KOPT-K1 (cell line): ENCODE measurements around the gene KIF17.

Experiments
- H3K27ac ChIP-seq: fragments of 200-600 bp; sonication (generic); 2 replicates; pipeline ENCODE4 v1.5.1; 2016; ENCODE audit warnings: antibody characterized with exemption, mild to moderate bottlenecking, low read depth, low read length; ENCODE audit not compliant: poor library complexity, severe bottlenecking
- H3K36me3 ChIP-seq: fragments of 200-600 bp; sonication (generic); 2 replicates; pipeline ENCODE4 v1.5.1; 2017; ENCODE audit warnings: antibody characterized with exemption, mild to moderate bottlenecking, low read length, moderate library complexity; ENCODE audit not compliant: insufficient read depth
- H3K9me3 ChIP-seq: fragments of 200-600 bp; sonication (generic); 2 replicates; pipeline ENCODE4 v1.5.1; 2017; ENCODE audit warnings: antibody characterized with exemption, low read length, mild to moderate bottlenecking; ENCODE audit not compliant: insufficient read depth, poor library complexity, severe bottlenecking

Gene KIF17

DNA sequence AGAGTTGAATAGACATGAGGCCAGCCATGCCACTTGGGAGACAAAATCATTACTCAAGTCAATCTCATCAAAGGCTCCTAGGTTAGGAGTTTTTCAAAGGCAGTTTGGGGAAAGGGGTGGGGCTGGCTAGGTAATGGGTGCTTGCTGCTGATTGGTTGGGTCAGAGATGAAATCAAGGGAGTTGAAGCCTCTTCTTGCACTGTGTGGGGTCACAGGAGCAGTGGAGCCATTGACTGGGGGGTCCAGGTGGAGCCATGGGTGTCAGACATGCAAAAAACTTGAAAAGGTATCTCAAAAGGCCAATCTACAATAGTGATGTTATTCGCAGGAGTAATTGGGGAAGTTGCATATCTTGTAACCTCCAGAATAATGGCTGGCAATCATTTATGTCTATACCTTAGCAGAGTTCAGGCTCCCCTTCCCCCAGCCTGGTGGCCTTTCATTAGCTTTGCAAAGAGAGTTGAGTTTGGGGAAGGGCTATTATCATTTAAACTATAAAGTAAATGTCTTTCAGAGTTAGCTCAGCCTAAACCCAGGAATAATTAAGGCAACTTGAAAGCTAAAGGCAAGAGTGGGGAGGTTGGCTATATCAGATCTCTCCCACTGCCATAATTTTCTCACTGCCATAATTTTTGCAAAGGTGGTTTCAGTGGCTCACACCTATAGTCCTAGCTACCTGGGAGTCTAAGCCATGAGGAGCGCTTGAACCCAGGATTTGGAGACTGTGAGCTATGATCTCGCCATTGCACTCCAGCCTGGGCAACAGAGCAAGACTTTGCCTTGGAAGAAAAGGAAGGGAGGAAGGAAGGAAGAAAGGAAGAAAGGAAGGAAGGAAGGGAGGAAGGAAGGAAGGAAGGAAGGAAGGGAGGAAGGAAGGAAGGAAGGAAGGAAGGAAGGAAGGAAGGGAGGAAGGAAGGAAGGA, 92.4 kb downstream of the KIF17 start:
- Histone ChIP-seq H3K27ac (no peak overlapping the region), H3K36me3 (no peaks in the 10 kb centered on the region), H3K9me3 (peaks cover 7% of the 10 kb centered on the region)

DNA sequence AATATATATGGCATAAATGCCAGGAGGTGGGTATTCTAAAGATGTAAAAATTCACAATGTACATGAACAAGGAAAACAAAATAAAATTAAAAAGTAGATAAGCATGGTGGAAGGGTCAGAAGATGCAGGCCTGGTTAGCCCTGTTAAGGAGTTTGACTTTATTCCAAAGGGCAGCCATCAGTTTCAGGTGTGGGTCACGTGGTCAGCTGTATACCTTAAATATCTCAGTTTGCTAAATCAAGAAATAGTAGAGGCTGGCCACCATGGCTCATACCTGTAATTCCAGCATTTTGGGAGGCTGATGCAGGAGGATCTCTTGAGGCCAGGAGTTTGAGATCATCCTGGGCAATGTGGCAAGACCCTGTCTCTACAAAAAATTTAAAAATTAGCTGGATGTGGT, 93.1 kb downstream of the KIF17 start:
- Histone ChIP-seq H3K36me3 (no peaks in the 10 kb centered on the region), H3K9me3 (peaks cover 7% of the 10 kb centered on the region), H3K27ac (no peak overlapping the region)

GRCh38 chr1:20621012-20621411, 96.8 kb downstream of the KIF17 start:
- Histone ChIP-seq H3K36me3 (no peaks in the 10 kb centered on the region), H3K27ac (no peak overlapping the region), H3K9me3 (no peaks in the 10 kb centered on the region)

DNA sequence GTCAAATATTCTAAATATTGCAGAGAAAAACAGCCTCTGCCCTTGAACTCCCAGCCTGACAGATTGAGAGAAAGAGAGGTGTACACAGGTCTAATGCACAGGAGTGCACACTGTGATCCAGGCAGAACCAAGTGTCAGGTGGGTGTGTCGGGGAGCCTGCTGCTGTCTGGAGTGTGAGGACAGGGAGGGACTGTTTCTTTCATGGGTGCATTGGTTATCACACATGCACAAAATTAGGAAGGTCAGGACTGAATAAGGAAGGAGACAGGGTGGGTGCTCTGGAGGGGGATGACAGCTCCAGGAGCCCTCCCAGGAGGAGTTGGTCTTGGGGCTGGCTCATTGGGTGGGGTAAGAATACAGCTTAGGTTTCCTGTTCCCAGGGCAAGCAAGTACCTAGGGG, 97.8 kb downstream of the KIF17 start:
- no peaks in the 10 kb centered on the region for H3K9me3 ChIP-seq
- no peaks in the 10 kb centered on the region for H3K36me3 ChIP-seq
- no peak overlapping the region for H3K27ac ChIP-seq

DNA sequence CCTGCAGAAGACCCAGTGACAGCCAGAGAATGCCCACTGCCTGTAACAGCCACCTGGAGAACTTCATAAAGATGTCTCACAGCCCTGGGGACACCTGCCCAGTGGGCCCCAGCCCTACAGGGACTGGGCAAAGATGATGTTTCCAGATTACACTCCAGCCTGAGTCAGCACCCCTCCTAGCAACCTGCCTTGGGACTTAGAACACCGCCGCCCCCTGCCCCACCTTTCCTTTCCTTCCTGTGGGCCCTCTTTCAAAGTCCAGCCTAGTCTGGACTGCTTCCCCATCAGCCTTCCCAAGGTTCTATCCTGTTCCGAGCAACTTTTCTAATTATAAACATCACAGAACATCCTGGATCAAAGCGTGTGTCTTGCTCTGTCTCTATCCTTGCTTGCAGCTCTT, 99.3 kb downstream of the KIF17 start:
- Histone ChIP-seq H3K27ac (no peak overlapping the region), H3K9me3 (no peaks in the 10 kb centered on the region), H3K36me3 (no peaks in the 10 kb centered on the region)

- no peaks in the 10 kb centered on the region for H3K9me3 ChIP-seq
- no peak overlapping the region for H3K27ac ChIP-seq
- H3K36me3 ChIP-seq, result no peaks in the 10 kb centered on the region
Observed at GRCh38 chr1:20616847-20617487, 100.8 kb downstream of the KIF17 start.

DNA sequence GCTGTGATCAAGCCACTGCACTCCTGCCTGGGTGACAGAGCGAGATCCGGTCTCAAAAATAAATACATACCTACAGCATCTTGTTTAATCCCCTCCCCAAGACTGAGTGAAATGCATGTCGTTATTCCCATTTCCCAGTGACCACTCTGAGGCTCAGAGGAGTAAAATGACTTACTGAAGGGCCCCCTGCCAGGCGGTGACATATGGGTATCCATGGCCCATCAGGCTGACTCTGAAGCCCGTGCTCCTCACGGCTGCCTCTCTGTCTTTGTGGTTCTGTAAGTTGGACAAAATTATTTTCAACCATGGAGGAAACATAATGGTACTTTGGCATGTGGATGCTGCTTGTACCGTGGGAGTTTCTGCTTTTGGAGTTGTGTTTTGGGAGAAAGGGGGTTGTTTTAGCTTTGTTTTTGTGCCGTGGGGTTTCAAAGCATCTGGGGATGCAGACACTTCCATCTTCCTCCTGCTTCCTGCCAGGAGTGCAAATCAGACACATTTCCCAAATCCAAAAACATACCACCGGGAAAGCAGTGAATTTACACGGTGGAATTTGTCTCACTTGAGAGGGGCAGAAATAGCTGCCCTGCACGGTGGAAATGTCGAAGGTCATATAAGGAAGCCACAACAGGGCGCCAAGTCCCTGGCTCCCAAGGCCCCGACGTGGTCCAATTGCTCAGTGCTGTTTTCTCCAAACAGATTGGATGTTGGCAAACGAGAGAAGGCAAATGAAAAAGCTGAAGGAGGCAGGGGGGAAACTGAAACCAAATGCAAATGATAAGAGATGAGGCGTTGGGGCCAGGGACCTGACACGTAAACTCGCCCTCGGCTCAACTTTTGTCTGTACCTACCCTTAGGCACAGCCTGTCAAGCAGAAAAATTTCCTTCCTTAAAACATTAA, 101.6 kb downstream of the KIF17 start:
- no peak overlapping the region for H3K27ac ChIP-seq
- H3K9me3 ChIP-seq, result no peaks in the 10 kb centered on the region
- H3K36me3 ChIP-seq, result no peaks in the 10 kb centered on the region

DNA sequence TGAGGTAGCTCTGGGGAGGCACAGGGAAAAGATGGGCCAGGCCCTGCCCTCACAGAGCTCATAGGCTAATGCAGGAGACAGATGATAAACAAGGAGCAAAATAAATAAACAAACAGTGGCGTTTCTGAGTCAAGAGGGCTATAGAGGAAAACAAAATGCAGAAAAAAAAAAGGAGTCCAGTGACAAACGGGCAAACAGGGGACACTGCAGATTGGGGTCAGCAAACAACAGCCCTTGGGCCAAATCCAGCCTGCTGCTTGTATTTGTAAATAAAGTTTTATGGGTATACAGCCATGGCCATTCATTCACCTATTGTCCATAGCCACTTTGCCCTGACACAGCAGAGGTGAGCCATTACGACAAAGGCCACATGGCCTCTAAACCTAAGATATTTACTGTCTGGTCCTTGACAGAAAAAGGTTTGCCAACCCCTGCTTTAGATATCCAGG, 103.7 kb downstream of the KIF17 start:
- H3K36me3 ChIP-seq, result no peaks in the 10 kb centered on the region
- no peak overlapping the region for H3K27ac ChIP-seq

More for the DNA sequence above, 103.7 kb downstream of the KIF17 start:
- H3K9me3 ChIP-seq, result no peaks in the 10 kb centered on the region
